ENCODE data around the gene GRHPR.
"Not testable (repeated sequence)": the region's sequence is repeated elsewhere in the genome, so short reads cannot be mapped to it uniquely, and the experiment has no call there.

The GRHPR gene

GRCh38 chr9:37464426-37465248 is 42.1 kb downstream of the GRHPR start:
- POLR2A ChIA-PET, result interaction anchor here (0.5 to 2.5 kb wide), 7 partner anchors 8 to 320 kb away, joined by 3 to 27 read pairs (median 3); partner anchors contain the start of genes EXOSC3, GRHPR and POLR1E
- DNase-seq (ENCODE audit: extremely low spot score), result peak; percentile 53
- TF ChIP-seq HDGF (IDR thresholded peaks at IDR 0.05; ENCODE audit: borderline replicate concordance), result no peak
- peak; percentile 40; the same call in 1 of the 2 replicates for TF ChIP-seq L3MBTL2 (conservative IDR thresholded peaks at IDR 0.05)
- TF ChIP-seq FOXA1 (IDR thresholded peaks at IDR 0.05), result no peak
- CTCF ChIA-PET, result no interaction called here

- TF ChIP-seq SUZ12 (IDR thresholded peaks at IDR 0.05) (no peak), ELF4 (IDR thresholded peaks at IDR 0.05) (no peak), FOXA1 (IDR thresholded peaks at IDR 0.05) (no peak), TARDBP (IDR thresholded peaks at IDR 0.05) (no peak), ARNT (IDR thresholded peaks at IDR 0.05) (no peak), NFRKB (IDR thresholded peaks at IDR 0.05) (no peak), CTBP1 (IDR thresholded peaks at IDR 0.05; ENCODE audit: borderline replicate concordance) (no peak), SP1 (IDR thresholded peaks at IDR 0.05) (no peak), BHLHE40 (IDR thresholded peaks at IDR 0.05; ENCODE audit: borderline replicate concordance) (no peak), FOXK2 (IDR thresholded peaks at IDR 0.05) (no peak), ZNF384 (IDR thresholded peaks at IDR 0.05) (no peak), LEF1 (IDR thresholded peaks at IDR 0.05; ENCODE audit: borderline replicate concordance) (no peak), HDGF (IDR thresholded peaks at IDR 0.05; ENCODE audit: borderline replicate concordance) (no peak), PKNOX1 (IDR thresholded peaks at IDR 0.05) (peak; percentile 86), L3MBTL2 (conservative IDR thresholded peaks at IDR 0.05) (peak; percentile 57; the same call in 1 of the 2 replicates), FOXM1 (IDR thresholded peaks at IDR 0.05; ENCODE audit: borderline replicate concordance) (peak; percentile 82)
- POLR2A ChIA-PET, result interaction anchor here (0.8 to 2.5 kb wide), 8 partner anchors 9 to 320 kb away, joined by 3 to 27 read pairs (median 5); partner anchors contain the start of genes EXOSC3, GRHPR and POLR1E
- DNase-seq (ENCODE audit: extremely low spot score), result peak; percentile 96
- CTCF ChIA-PET, result no interaction called here
Measured at GRCh38 chr9:37465249-37466036, 42.9 kb downstream of the GRHPR start, which contains the start of gene ZBTB5. ZBTB5 (minus strand) TSS chr9:37465450; CDS start chr9:37442551, 22,899 bp downstream.

GRCh38 chr9:37466037-37466709 is 43.7 kb downstream of the GRHPR start:
- TF ChIP-seq L3MBTL2 (conservative IDR thresholded peaks at IDR 0.05), result peak; percentile 24
- TF ChIP-seq ARNT (IDR thresholded peaks at IDR 0.05), result no peak
- peak; percentile 39 for DNase-seq (ENCODE audit: extremely low spot score)
- CTCF ChIA-PET, result no interaction called here
- POLR2A ChIA-PET, result interaction anchor here (0.7 to 2.5 kb wide), 10 partner anchors 9 to 108 kb away, joined by 3 to 27 read pairs (median 4); partner anchors contain the start of genes GRHPR and POLR1E

- TF ChIP-seq L3MBTL2 (conservative IDR thresholded peaks at IDR 0.05), result peak; percentile 38; the same call in 1 of the 2 replicates
- DNase-seq (ENCODE audit: extremely low spot score); CTCF ChIA-PET; POLR2A ChIA-PET: not testable (repeated sequence)
Measured at GRCh38 chr9:37467530-37467929, 45.0 kb downstream of the GRHPR start.

GRCh38 chr9:37468620-37469019 is 46.1 kb downstream of the GRHPR start:
- ChIA-PET CTCF (no interaction called here), POLR2A (no interaction called here)
- TF ChIP-seq CTBP1 (IDR thresholded peaks at IDR 0.05; ENCODE audit: borderline replicate concordance) (no peak), NFRKB (IDR thresholded peaks at IDR 0.05) (no peak), ARNT (IDR thresholded peaks at IDR 0.05) (no peak), L3MBTL2 (conservative IDR thresholded peaks at IDR 0.05) (no peak), SP1 (IDR thresholded peaks at IDR 0.05) (no peak), LEF1 (IDR thresholded peaks at IDR 0.05; ENCODE audit: borderline replicate concordance) (no peak), SUZ12 (IDR thresholded peaks at IDR 0.05) (no peak), ELF4 (IDR thresholded peaks at IDR 0.05) (no peak), TARDBP (IDR thresholded peaks at IDR 0.05) (no peak), FOXA1 (IDR thresholded peaks at IDR 0.05) (no peak)
- no peak for DNase-seq (ENCODE audit: extremely low spot score)

- DNase-seq (ENCODE audit: extremely low spot score), result peak; percentile 19
- no peak; the same call in 1 of the 2 replicates for TF ChIP-seq L3MBTL2 (conservative IDR thresholded peaks at IDR 0.05)
- TF ChIP-seq ZNF384 (IDR thresholded peaks at IDR 0.05), result 0 out of 2 replicates have a peak, but pooled peaks have one; percentile 39
- no peak for TF ChIP-seq FOXK2 (IDR thresholded peaks at IDR 0.05)
- POLR2A ChIA-PET, result no interaction called here
- CTCF ChIA-PET, result no interaction called here
Measured at GRCh38 chr9:37471942-37472684, 49.6 kb downstream of the GRHPR start.

GRCh38 chr9:37473982-37474381 is 51.5 kb downstream of the GRHPR start:
- DNase-seq (ENCODE audit: extremely low spot score); CTCF ChIA-PET; POLR2A ChIA-PET: not testable (repeated sequence)

Data from HEK293T (cell line).